Caco-2 (cell line): ENCODE data around the gene HNRNPAB. TPM values are rescaled to one million over a fixed set of nuclear protein-coding genes. Genes with fewer than 3 reads are reported as not detected.
"Not testable (repeated sequence)": the region's sequence is repeated elsewhere in the genome, so short reads cannot be mapped to it uniquely, and the experiment has no call there.

Experiments
- BruUV-seq: library from RNA; stranded (reverse); fragments of 400-500 nt; replicated peaks from 2 replicates; lab custom pipeline; 2021; lab: Mats Ljungman, UMichigan
- CTCF ChIA-PET: fragments of 300-600 bp; sonication (Branson Sonifier 250); formaldehyde crosslinking; loops from one replicate; lab custom pipeline; 2022; ENCODE audit warnings: antibody characterized with exemption; lab: Charles Lee
- POLR2A ChIA-PET: fragments of 300-600 bp; sonication (Branson Sonifier 250); formaldehyde crosslinking; loops from one replicate; lab custom pipeline; 2022; ENCODE audit warnings: antibody characterized with exemption; lab: Charles Lee
- DNase-seq, 2 experiments: peaks; one replicate each; pipeline versions ENCODE4 v3.0.0 to v3.0.0-alpha.2; 2020 to 2022
- H3K27me3 ChIP-seq: replicated peaks from 2 replicates; pipeline ENCODE4 v1.6.0; 2011; ENCODE audit warnings: low read length; ENCODE audit not compliant: control insufficient read depth, insufficient read depth
- H3K36me3 ChIP-seq: 2 replicates; pipeline ENCODE4 v1.5.1; 2011; ENCODE audit warnings: low read length; ENCODE audit not compliant: control insufficient read depth, insufficient read depth
- H3K4me1 ChIP-seq: fragments of 250-450 bp; sonication (Bioruptor Pico); 2 replicates; pipeline ENCODE4 v1.5.1; 2020; ENCODE audit warnings: mild to moderate bottlenecking
- H3K4me3 ChIP-seq: 2 replicates; pipeline ENCODE4 v1.5.1; 2011; ENCODE audit warnings: low read depth, mild to moderate bottlenecking, control low read depth, low read length
- H3K9me3 ChIP-seq: fragments of 250-450 bp; sonication (Bioruptor Pico); 2 replicates; pipeline ENCODE4 v1.5.1; 2020; ENCODE audit warnings: mild to moderate bottlenecking, moderate library complexity
- H3K27ac Mint-ChIP-seq: one replicate; pipeline ENCODE4 v1.8.0; 2022; ENCODE audit warnings: mixed read lengths; ENCODE audit not compliant: unreplicated experiment
- H3K27me3 Mint-ChIP-seq: one replicate; pipeline ENCODE4 v1.8.0; 2022; ENCODE audit warnings: mixed read lengths; ENCODE audit not compliant: insufficient read depth, unreplicated experiment
- H3K36me3 Mint-ChIP-seq: one replicate; pipeline ENCODE4 v1.8.0; 2022; ENCODE audit warnings: mild to moderate bottlenecking, mixed read lengths; ENCODE audit not compliant: insufficient read depth, unreplicated experiment
- H3K4me1 Mint-ChIP-seq: one replicate; pipeline ENCODE4 v1.8.0; 2022; ENCODE audit warnings: low read depth, mixed read lengths; ENCODE audit not compliant: unreplicated experiment
- H3K4me3 Mint-ChIP-seq: one replicate; pipeline ENCODE4 v1.8.0; 2022; ENCODE audit warnings: mild to moderate bottlenecking, moderate library complexity, mixed read lengths; ENCODE audit not compliant: unreplicated experiment
- H3K9me3 Mint-ChIP-seq: one replicate; pipeline ENCODE4 v1.8.0; 2022; ENCODE audit warnings: mixed read lengths; ENCODE audit not compliant: unreplicated experiment
- intact Hi-C: fragments of 100-400 bp; cut with micrococcal nuclease; formaldehyde crosslinking; loops from one replicate; pipeline ENCODE4 v1.10.0; 2022; ENCODE audit not compliant: unreplicated experiment
- total RNA-seq: library from RNA; stranded (reverse); gene quantifications from 2 replicates; pipeline ENCODE4 v1.2.3, GENCODE V29; 2022
- TF ChIP-seq, protein P1 (sequence below), 2 experiments: fragments of 200-600 bp in 1 of 2; IDR thresholded peaks; 1 replicate in 1 of 2; 2 replicates in 1 of 2; pipeline versions ENCODE4 v1.5.1 to v1.8.0; 2011 to 2022; ENCODE audit warnings: antibody characterized with exemption in 1 of 2, control low read depth in 1 of 2, inconsistent platforms in 1 of 2, low read depth in 1 of 2, low read length in 1 of 2, mild to moderate bottlenecking in 1 of 2, moderate library complexity in 1 of 2; ENCODE audit not compliant: insufficient read depth in 1 of 2, severe bottlenecking in 1 of 2, unreplicated experiment in 1 of 2

HNRNPAB gene
- total RNA-seq, 1 experiment from 2014 or later, result 295 TPM

GRCh38 chr5:178227138-178227659 is 22.9 kb downstream of the HNRNPAB start:
- intact Hi-C loops, result no loop called here
- peak overlapping the region; percentile 4 for H3K27ac Mint-ChIP-seq

DNA sequence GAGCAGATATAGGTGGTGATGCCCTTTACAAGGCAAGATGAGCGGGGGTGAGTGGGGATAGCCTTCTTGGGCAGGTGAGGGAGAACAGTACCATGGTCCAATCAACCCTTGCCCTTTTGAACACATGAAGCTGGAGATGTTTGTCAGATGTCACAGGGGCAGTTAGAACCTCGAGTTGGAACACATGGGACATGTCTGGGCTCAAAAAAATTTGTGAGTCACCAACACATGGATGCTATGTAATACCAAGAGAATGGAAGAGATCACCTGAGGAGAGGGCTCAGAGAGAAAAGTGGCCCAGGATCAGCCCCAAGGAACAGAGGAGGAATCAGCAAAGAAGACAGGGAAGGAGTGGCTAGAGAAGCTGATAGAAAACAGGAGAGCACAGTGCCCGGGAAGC is 23.6 kb downstream of the HNRNPAB start:
- Histone ChIP-seq H3K36me3 (peaks cover 4% of the 10 kb centered on the region; the same call in 1 of the 2 replicates), H3K27me3 (no peaks in the 10 kb centered on the region), H3K9me3 (no peaks in the 10 kb centered on the region), H3K4me3 (no peak overlapping the region), H3K4me1 (peaks cover 39% of the 10 kb centered on the region)
- ChIA-PET POLR2A (no interaction called here), CTCF (no interaction called here)
- no peak for DNase-seq
- H3K4me3 Mint-ChIP-seq, result no peak overlapping the region
- peaks cover 32% of the 10 kb centered on the region for H3K4me1 Mint-ChIP-seq
- TF ChIP-seq, protein P1, sequence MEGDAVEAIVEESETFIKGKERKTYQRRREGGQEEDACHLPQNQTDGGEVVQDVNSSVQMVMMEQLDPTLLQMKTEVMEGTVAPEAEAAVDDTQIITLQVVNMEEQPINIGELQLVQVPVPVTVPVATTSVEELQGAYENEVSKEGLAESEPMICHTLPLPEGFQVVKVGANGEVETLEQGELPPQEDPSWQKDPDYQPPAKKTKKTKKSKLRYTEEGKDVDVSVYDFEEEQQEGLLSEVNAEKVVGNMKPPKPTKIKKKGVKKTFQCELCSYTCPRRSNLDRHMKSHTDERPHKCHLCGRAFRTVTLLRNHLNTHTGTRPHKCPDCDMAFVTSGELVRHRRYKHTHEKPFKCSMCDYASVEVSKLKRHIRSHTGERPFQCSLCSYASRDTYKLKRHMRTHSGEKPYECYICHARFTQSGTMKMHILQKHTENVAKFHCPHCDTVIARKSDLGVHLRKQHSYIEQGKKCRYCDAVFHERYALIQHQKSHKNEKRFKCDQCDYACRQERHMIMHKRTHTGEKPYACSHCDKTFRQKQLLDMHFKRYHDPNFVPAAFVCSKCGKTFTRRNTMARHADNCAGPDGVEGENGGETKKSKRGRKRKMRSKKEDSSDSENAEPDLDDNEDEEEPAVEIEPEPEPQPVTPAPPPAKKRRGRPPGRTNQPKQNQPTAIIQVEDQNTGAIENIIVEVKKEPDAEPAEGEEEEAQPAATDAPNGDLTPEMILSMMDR (IDR thresholded peaks at IDR 0.05; ENCODE audit: insufficient read depth in 1 of 2, low read depth in 1 of 2, low read length in 1 of 2, severe bottlenecking in 1 of 2, unreplicated experiment in 1 of 2), result no peak
- H3K9me3 Mint-ChIP-seq, result no peaks in the 10 kb centered on the region
- H3K27me3 Mint-ChIP-seq, result no peaks in the 10 kb centered on the region
- intact Hi-C loops, result no loop called here
- H3K27ac Mint-ChIP-seq, result peak overlapping the region; percentile 4
- peaks cover 77% of the 10 kb centered on the region for H3K36me3 Mint-ChIP-seq
- BruUV-seq, result no TSS peak

More at GRCh38 chr5:178227138-178227659, 22.9 kb downstream of the HNRNPAB start:
- Histone ChIP-seq H3K27me3 (no peaks in the 10 kb centered on the region), H3K4me1 (peaks cover 36% of the 10 kb centered on the region), H3K9me3 (no peaks in the 10 kb centered on the region), H3K36me3 (peaks cover 4% of the 10 kb centered on the region; the same call in 1 of the 2 replicates), H3K4me3 (no peak overlapping the region)
- no peak for DNase-seq
- Mint-ChIP-seq H3K9me3 (no peaks in the 10 kb centered on the region), H3K4me1 (peaks cover 32% of the 10 kb centered on the region), H3K27me3 (no peaks in the 10 kb centered on the region), H3K4me3 (peak overlapping the region; percentile 1), H3K36me3 (peaks cover 83% of the 10 kb centered on the region)
- TF ChIP-seq, protein P1 (IDR thresholded peaks at IDR 0.05; ENCODE audit: insufficient read depth in 1 of 2, low read depth in 1 of 2, low read length in 1 of 2, severe bottlenecking in 1 of 2, unreplicated experiment in 1 of 2), result no peak
- no TSS peak for BruUV-seq
- POLR2A ChIA-PET, result no interaction called here
- CTCF ChIA-PET, result no interaction called here

DNA sequence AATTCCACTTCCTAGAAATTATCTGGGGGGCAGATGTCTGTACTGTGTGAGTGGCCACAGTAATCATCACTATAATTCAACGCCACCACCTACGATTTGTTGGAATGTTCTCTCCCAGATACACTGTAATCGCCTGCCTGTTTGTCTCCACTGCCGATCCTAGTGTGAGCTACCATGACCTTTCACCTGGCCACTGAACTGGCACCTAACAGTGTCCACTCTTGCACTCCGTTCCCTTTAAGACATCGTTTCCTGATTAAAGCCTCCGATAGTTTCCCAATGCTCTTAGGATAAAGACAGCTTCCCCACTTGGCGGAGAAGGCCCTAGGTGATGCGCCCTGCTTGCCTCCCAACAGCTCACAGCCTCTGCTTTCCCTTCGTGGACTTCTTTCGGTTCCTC is 24.3 kb downstream of the HNRNPAB start:
- CTCF ChIA-PET, result no interaction called here

GRCh38 chr5:178229111-178229510 is 24.8 kb downstream of the HNRNPAB start:
- H3K27me3 ChIP-seq, H3K9me3 Mint-ChIP-seq, H3K9me3 ChIP-seq, DNase-seq, H3K36me3 ChIP-seq, H3K27ac Mint-ChIP-seq, H3K27me3 Mint-ChIP-seq, POLR2A ChIA-PET, CTCF ChIA-PET, intact Hi-C loops, H3K4me3 ChIP-seq, H3K4me3 Mint-ChIP-seq, BruUV-seq: not testable (repeated sequence)
- Mint-ChIP-seq H3K4me1 (peaks cover 32% of the 10 kb centered on the region), H3K36me3 (peaks cover 65% of the 10 kb centered on the region)
- H3K4me1 ChIP-seq, result peaks cover 37% of the 10 kb centered on the region

More for the DNA sequence above, 24.3 kb downstream of the HNRNPAB start:
- no peak for DNase-seq
- peaks cover 32% of the 10 kb centered on the region for H3K4me1 Mint-ChIP-seq
- Histone ChIP-seq H3K4me3 (no peak overlapping the region), H3K36me3 (peaks cover 4% of the 10 kb centered on the region; the same call in 1 of the 2 replicates), H3K27me3 (no peaks in the 10 kb centered on the region), H3K4me1 (peaks cover 40% of the 10 kb centered on the region), H3K9me3 (no peaks in the 10 kb centered on the region)
- intact Hi-C loops, result no loop called here
- H3K27ac Mint-ChIP-seq, result no peak overlapping the region
- H3K36me3 Mint-ChIP-seq, result peaks cover 70% of the 10 kb centered on the region
- POLR2A ChIA-PET, result no interaction called here
- TF ChIP-seq, protein P1 (IDR thresholded peaks at IDR 0.05; ENCODE audit: insufficient read depth in 1 of 2, low read depth in 1 of 2, low read length in 1 of 2, severe bottlenecking in 1 of 2, unreplicated experiment in 1 of 2), result no peak
- no peak overlapping the region for H3K4me3 Mint-ChIP-seq
- H3K9me3 Mint-ChIP-seq, result no peaks in the 10 kb centered on the region
- no TSS peak for BruUV-seq
- H3K27me3 Mint-ChIP-seq, result no peaks in the 10 kb centered on the region
